HG02938 (cell line): ENCODE data around the gene RNF166.

ENCODE experiments used
- ATAC-seq: cut with Tn5 transposase; IDR thresholded peaks from one replicate; pipeline ENCODE4 v1.9.1; 2021; ENCODE audit warnings: mild to moderate bottlenecking, moderate library complexity; ENCODE audit not compliant: unreplicated experiment

RNF166 gene

DNA sequence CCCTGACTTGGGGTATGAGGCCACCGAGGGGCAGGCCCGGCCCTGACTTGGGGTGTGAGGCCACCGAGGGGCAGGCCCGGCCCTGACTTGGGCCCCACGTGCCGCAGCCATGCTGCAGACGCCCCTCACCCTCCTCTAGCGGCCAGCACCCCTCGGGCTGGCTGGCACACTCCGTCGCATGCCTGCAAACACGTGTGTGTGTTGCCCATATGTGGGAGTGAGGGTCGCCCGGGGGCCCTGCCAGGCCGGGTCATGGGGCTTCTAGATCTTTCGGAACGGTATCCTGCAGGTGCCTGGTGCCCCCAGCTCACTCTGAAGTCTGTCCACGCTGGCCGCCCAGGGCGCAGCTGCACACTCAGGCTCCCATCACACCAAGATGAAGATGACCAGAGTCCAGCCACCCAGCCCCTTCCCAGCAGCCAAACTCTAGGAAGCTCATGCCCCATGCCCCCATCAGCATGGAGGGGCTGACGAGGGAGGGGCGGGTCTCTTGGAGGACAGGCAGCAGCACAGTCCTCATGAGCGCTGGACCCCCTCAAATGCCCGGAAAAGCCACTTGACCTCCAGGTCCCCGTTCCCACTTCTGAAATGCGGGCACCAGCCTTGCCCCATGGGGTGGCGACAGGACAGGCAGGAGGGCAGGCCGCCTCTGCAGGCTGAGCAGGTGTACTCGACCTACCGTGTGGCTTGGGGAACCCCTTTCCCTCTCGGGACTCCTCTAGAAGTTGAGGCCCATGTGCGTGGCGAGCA, 33.9 kb upstream of the RNF166 start:
- ATAC-seq: no peak

DNA sequence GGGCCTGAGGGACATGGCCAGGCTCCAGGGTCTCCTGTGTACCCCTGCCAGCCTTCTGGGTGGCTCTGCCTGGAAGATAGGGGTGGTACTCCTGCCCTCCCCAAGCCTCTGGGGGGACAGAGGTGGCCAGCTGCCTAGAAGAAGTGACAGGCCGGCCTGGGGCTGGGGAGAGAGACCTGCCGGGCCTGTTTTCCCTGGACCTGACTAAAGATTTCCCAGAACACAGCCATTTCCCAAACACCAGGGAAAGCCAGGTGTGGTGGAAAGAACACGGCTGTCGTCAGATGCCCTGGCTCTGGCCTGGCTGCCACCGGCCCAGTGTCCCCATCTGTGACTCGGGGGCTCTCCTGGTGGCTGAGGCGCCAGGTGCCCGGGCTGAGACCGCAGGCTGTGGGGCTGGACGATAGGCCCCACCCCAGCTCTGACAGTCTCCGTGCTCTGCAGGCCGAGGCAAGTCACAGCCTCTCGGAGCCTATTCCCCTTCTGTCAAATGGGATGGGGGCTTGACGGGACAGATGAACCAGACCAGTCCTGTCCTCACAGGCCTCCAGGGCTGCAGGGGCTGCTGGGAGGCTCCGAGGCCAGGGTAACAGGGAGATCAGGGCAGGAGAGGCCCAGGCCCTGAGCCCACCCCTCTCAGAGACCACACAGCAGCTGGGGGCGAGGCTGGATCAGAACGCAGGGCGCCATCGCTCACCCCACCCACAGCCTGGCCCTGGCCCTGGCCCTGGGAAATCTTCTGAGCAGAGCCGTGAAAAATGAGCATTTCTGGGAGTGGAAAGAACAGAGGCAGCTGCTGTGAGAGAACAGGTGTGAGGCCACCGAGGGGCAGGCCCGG, 33.1 kb upstream of the RNF166 start:
- no peak for ATAC-seq

DNA sequence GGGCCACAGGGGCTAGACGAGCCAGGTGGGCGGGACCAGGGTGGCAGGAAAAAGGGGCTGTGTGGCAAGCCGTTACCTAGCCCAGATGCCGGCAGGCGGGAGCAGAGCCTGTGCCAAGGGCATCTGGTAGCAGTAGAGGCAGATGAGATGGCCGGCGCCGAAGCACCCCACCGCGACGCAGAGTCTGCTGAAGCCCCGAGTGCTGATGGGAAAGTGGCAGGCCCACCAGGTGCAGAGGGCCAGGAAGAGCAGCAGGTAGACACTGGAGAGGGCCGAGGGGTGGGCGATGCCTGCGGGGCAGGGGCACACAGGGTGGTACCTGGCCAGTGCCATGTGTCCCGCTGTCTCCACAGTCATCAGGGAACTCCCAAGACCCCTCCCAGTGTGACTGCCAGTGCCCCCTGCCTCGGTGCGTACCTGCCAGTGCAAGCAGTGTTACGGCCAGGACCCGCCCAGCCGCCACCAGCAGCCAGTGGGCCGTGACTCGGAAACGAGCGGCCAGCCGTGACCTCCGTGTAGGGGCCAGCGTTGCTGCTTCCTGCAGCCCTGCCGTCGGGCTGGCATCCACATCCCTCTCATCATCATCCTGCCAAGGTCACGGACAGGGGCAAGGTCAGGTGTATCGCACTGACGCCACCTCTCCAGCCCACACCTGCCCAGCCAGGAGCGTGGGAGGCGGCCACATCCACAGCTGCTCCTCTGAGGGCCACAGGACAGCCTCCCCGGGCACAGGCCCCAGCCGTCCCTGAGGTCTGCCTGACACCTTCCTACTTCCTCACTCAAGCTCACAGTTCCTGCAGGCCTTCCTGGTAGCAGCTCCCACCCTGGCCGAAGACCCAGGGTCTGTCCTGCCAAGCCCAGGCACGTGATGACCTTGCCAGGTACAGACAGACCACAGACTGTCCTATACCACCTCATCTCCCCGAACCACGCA, 32.2 kb upstream of the RNF166 start:
- ATAC-seq: no peak

DNA sequence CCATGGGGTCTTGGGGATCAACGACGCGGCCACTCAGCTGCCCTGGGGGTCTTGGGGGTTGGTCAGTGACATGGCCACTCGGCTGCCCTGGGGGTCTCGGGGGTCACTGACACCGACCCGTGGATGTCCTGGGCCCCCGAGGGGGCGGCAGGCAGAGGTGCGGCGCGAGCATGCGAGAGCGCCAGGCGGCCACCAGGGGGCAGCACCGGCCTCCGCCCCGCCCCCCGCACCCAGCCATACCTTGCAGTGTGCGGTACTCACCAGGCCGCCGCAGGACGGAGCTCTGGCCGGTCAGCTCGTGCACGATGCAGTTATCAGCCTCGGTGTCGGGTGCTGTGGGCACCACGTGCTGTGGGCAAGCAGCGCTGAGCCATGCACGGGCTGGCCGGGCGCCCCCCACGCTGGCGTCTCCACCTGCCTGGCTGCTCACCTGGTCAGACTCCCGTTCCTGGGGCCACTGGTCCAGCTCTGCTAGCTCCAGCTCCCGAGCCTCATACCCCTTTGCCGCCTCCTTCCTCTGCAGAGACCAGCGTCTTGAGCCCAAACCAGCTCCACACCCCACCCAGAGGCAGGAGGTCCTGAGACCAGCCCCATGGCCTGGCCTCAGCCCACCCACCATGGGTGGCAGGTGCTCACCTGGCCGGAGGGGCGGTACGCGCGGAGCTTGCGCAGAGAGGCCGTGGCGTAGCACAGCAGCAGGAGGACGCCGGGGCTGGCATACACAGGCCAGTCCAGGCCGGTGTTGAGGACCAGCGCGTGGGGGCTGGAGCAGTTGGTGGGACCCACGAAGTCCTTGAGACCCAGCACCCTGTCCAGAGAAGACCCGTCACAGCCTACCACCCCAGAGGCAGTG, 31.3 kb upstream of the RNF166 start:
- no peak for ATAC-seq

DNA sequence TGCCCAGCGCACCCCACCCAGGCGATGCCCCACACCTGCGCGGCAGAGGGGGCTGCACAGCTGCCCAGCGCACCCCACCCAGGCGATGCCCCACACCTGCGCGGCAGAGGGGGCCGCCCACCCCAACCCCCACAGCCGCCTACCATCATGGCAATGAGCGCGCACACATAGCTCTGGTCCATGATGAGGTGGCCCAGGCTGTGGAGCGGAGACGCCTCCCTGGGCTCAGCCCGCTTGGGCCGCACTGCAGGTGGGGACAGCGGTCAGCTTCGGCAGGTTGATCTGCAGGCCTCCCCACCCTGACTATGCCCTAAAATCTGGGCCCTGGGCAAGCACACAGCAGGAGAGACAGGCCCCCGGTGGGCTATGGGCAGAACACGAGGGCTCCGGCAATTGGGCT, 30.3 kb upstream of the RNF166 start:
- ATAC-seq: no peak

DNA sequence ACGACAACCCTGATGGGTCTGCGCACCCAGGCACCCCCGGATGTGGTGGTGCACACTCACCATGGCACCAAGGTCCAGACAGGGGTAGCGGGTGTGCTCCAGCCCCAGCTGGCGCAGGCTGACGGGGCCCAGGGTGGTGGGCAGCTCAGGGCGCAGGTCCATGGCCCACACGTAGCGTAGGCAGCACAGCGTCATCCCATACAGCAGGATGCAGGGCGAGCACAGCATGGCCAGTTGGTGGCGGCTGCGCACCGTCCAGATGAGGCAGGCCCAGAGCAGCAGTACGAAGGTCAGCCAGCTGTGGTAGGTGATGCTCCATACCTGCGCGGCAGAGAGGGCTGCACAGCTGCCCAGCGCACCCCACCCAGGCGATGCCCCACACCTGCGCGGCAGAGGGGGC, 29.9 kb upstream of the RNF166 start:
- ATAC-seq: no peak

DNA sequence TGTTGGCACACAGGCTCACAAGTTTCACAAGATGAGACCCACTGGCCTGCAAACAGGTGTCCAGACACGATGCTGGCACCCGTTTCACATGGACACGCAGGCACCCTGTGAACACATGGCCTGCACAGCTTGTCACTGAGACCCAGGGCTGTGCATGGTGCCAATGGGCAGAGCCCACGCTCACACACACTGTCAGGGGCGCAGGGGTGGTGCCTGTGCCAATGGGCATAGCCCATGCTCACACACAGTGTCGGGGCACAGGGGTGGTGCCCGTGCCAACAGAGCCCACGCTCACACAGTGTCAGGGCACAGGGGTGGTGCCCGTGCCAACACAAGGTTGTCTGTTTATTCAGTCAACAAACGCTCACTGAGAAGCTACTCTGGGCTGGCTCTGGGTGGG, 29.4 kb upstream of the RNF166 start:
- no peak for ATAC-seq

DNA sequence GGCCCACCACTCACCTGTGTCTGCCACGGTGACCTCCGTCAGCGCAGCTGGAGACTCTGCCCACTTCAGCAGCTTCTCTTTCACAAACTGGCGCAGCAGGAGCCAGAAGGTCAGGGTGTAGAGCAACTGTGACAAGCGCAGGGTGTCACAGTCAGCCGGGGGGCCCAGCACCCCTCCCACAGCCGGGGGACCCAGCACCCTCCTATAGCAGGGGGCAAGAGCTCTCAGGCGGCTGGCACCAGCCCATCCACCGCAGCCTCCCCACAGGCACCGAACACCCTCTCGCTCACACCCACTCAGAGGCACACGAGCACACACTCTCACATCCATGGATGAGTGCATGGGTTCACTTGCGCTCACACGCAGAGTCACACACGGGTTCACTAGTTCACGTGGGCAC, 28.9 kb upstream of the RNF166 start:
- no peak for ATAC-seq

DNA sequence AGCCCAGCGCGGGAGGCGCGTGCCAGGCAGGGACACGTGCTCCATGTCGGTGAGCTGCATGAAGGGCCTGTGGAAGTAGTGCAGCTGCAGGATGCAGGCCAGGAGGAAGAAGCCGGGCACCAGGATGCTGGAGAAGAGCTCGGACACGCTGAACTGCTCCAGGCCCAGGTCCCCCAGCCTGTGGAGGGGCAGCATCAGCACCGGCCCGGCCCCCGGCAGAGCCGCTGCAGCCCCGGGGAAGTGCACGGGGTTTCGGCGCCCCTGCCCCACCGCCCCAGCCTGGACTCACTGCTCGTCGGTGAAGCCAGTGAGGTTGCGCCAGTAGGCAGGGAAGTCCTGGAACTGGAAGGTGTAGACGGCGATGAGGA, 28.1 kb upstream of the RNF166 start:
- ATAC-seq: no peak

DNA sequence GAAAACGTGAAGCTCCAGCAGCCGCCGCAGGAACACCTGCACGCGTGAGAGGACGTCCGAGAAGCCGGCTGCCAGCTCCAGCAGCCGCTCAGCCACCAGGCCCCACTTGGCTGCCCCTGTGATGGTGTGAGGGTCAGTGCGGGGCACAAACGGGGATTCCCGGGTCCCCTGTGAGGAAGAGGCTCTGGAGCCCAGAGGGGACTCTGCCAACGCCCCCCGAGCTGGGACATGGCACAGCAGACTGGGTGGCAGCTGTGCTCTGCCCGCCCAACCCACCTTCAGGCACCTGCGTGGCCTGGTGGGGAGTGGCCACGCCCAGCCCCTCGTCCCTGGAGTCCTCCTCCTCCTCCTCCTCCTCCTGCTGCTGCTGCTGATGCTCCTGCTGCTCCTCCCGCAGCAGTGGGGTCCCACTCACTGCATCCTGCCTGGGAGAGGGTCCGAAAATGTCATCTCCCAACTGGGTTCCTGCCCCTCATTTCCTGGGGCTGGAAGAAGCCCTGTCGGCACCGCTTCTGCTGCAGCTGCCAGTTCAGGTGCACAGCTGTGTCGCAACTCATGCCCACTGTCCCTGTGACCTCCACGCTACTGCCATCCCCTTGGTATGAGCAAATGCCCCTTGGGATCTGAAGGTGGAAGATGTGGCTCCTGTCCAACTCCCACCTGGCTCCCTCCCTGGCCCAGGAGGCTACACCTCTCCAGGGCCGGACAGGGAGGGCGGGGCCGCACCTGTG, 27.6 kb upstream of the RNF166 start:
- ATAC-seq: no peak

DNA sequence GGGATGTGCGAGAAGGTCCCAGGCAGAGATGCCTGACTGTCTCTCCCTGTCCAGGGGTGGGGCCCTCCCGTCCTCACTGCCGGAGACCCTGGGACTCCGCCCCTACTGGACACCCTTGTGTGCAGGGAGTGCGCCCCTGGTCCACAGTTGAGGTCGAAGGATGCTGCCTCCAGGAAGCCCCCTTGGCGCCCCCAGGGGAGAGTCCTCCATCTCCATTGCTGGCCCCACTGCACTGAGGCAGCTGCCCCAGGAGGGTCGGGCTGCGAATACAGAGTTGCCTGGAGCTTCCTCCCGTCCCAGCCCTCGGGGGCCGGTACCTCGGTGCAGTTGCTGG, 26.7 kb upstream of the RNF166 start:
- ATAC-seq: no peak

DNA sequence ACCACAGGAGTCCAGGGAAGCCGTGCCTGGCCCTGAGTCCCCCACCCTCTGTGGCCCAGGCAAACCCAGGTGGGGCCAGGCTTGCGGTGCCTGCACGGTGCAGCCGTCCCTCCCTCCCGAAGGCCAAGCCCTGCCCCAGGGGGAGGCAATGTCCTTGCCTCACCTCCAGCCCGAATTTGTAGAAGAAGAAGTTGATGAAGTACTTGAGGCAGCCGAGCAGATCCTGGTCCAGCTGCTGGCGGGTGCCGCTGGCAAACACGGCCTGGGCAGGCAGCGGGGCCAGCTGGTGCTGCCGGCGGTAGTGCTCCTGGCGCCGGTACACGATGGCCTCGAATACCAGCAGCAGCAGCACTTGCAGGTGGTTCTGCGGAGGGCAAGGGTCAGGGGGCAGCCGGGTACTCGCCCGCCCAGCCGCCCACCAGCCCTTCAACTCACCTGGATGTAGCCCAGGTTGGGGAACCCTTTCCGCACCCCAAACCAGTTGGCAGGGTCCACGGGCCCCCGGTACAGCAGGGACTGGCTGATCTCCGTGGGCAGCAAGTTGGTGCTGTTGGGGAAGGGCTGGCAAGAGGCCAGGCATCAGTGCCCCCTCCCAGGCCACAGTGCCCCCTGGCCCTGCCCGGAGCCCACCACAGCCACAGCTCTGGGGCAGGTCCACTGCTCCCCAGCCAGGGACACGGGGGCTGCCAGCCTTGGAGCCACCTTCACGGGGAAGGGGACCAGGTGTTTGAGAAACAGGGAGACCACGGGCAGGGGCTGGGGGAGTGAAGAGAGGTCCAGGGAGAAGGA, 26.2 kb upstream of the RNF166 start:
- no peak for ATAC-seq

DNA sequence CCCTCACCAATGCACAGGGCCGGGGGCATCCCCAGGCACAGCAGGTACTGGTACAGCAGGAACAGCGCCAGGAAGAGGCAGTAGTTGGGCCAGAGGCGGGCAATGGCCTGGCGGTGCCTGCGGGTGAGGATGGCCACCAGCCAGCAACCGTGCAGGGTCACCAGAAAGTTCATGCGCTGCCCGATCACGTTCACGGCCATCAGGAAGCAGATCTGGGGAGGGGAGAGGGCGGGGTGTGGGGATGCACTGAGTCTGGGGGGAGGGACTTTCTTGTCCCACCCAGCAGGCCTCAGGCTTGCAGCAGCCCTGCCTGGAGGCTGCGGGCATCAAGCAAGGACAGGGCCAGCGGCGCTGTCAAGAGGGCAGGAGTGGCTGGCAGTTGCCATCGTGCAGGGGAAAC, 25.5 kb upstream of the RNF166 start:
- ATAC-seq: no peak

DNA sequence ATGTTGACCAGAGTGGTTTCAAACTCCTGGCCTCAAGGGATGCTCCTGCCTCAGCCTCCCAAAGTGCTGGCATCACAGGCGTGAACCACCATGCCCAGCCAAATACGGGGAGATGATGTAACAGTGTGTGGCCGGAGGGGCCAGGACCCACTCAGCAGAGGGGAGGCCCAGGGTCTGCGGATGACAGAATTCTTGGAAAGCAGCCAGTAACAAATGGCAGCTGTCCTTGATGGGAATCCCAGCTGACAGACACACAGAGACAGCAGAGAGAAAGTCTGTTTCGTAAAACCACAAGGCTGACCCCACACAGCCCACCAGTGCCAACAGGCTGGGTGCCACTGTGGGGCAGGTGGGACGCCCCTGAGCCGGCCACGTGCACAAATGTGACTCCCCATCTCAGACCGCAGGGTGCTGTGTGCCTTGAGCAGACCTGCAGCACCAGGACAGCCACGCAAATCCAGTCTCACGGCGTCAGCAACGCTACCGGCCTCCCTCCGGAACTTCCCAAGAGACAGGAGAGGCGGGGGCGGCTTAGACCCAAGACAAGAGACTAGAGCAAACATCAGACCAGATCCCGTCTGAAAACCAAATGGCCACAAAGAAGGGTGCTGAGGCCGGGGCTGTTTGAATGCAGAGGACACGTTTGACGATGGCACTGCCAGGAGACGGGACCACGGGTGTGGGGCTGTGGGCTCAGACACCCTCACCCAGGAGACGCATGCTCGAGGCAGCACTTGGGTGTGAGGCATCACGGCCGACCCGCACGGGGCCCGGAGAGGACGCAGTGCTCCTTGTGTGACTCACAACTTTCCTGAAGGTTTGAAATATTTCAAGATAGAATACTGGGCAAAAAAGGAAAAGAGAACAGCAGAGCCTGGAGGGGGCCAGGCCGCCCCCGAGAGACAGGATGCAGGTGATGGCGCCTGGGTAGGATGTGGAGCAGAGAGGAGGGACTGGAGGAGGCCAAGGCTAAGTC, 24.7 kb upstream of the RNF166 start:
- no peak for ATAC-seq

DNA sequence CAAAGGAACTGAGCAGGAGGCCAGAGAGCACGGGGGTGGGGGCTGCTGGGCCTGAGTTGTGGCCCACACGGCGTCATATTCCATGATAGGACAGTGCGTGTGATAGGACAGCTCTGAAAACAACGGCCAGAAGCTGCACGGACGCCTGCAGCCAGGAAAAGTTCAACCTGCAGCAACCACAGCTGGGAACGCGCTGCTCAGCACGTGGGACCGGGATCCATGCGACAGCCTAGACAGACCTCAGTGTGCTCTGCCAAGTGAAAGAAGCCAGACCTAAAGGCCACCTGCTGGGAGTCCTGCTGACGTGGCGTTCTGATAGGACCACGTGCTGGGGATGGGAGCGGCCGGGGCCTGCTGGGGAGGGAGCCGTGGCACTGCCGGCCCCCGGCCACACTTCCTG, 21.7 kb upstream of the RNF166 start:
- no peak for ATAC-seq

DNA sequence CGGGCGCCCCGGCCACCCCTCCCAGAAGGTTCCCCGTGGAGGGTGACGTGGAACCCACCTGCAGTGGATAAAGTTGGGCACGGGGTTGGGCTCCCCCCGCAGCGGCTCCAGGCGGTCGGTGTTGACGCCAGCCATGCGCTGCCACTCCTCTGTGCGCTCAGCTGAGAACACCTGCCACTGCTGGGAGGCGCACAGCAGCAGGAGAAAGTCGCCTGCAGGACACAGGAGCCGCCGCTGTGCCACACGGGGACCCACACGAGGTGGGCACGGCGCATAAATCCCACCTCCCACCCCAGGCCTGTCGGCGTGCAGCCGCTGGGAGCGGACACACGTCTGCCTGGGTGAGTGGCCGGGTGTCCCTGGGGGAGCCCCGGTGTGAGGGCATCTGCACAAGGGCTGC, 20.8 kb upstream of the RNF166 start:
- ATAC-seq: no peak

DNA sequence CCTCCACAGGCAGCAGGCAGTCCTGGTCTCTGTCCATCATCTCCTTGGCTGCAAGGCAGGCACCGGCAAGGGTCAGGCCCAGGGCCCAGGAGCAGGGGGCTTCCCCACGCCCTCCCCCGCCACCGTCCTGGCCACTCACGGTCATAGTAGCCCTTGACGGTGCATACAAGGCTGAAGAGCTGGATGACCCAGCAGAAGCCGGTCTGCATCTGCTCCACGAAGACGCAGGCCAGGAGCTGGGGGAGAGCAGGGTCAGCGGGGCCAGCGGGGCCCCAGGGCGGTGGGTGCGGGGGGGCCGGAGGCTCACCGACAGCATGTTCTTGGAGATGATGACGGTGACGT, 20.2 kb upstream of the RNF166 start:
- ATAC-seq: no peak
